ENCODE measurements around the gene CNGB1.
"Not testable (repeated sequence)": the region's sequence is repeated elsewhere in the genome, so short reads cannot be mapped to it uniquely, and the experiment has no call there.

CNGB1 gene

DNA sequence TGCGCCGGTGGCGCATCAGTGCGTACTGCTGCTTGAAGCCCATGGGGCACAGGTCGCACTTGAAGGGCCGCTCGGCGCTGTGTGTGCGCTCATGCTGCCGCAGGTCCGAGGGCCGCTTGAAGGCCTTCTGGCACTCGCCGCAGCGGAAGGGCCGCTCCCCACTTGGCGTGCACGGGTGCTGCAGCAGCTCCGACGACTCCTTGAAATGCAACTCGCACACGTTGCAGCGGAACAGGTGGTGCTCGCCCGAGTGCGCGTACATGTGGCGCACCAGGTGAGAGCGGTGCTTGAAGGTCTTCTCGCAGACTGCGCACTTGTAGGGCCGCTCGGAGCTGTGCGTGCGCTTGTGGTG lies 26.2 kb upstream of the CNGB1 start:
- no peak for DNase-seq (ENCODE audit: low read depth)

DNA sequence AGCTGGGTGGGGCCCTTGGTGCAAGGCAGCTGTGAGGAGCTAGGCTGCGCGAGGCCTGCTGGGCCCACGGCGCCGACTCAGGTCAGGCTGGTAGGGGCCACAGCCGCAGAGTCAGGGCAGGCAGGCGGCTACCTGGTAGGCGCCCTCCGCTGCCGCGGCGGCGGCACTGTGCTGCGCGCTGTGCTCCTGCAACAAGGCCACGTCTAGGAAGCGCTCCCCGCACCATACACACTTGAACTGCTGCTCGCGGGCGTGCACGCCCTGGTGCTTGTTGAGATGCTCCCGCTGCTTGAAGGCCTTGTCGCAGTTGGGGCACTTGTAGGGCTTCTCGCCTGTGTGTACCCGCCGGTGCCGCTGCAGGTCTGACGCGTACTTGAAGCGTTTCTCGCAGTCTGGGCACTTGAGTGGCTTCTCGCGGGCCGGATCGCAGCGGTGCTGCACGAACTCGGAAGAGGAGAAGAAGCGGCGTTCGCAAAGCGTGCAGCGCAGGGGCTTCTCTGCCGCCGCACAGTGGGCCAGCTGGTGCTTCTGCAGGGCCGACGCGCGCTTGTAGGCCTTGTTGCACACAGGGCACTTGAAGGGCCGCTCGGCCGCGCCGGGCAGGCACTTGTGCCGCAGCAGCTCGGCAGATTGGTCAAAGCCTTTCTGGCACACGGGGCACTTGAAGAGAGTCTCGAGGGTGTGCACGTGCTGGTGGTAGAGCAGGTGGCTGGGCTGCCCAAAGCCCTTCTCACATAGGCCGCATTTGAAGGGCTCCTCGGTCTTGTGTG lies 25.7 kb upstream of the CNGB1 start:
- no peak for DNase-seq (ENCODE audit: low read depth)

DNA sequence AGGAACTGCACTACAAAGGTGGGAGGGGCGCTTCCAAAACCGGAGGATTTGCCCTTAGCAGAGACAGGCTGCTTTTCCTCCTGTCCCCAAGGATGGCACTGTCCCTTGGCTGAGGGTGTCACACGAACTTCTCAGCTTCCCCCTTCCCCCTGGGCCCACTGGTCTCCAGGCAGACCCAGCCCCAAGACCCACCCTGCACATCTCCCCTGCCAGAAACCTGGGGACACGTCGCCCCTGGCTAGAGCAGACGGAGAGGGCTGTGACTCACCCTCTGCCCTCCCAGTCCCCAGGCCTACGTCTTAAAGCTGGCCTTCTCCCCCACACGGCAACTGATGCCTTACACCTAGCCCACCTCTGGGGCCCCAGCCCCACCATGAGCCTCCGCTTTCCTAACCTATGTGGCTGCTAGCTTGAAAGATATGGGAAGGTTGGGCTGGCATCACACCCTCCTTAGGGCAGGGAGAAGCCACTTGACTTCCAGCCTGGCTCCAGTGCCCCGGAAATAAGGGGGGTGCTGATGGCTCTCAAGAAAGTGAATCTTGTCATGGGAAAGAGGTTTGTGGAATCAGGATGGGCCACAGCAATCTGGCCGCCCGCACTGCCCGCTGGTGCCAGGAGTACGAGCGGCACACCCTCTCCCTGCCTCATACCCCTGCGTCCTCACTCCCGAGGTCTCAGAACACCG lies 24.9 kb upstream of the CNGB1 start:
- DNase-seq (ENCODE audit: low read depth): no peak

DNA sequence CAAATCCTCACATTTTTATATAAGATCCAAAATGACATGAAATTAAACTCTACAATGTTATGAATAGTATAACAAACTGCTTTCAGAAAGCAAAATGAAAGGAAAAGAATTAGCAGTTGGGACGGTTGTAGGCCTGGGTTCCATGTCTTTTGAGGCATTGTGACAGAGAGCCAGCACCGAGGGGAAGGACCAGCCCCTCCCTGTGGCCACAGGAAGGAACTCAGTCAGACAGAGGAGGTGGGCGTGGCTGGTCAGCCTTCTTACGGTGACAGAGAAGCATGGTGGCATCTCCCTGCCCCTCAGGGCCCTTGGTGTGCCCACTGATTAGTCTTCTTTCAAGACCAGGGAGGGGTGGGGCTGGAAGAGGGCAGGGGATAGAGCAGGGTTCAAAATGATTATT lies 23.9 kb upstream of the CNGB1 start:
- no peak for DNase-seq (ENCODE audit: low read depth)

DNA sequence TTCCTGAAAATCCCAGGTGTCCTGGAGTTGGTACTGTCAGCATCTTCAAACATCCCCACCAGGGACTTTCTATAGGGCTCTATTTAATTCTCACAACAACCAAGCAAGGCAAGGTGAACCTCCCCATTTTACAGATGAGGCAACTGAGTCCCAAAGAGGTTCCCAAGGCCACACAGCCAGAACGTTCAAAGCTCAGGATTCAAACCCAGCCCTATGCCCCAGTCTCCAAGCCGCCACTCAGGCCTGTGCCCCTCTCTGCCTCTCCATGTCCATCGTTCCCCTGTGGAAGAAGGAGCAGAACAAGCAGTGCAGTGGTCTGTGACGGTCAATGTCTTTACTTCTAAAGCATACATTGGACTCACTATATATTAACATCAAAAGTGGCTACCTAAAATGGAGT lies 23.4 kb upstream of the CNGB1 start:
- no peak for DNase-seq (ENCODE audit: low read depth)

DNA sequence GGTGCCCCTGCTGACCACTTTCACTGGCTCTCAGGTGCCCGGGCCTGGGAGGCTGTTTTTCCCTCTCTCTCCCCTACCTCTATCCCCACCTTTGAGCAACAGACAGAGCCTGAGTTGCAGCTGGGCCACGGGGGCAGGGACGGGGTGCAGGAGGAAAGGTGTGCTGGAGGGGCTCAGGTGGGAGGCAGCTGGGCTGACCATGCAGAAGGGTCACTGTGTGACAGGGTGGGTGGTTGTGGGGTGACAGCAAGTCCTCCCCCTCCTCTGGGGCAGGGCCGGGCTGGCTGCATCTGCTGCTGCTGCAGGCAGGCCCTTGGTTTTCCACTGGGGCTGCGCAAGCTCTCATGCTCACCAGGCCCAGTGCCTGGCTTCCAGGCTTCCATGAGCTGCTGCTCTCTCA lies 23.0 kb upstream of the CNGB1 start:
- no peak for DNase-seq (ENCODE audit: low read depth)

DNA sequence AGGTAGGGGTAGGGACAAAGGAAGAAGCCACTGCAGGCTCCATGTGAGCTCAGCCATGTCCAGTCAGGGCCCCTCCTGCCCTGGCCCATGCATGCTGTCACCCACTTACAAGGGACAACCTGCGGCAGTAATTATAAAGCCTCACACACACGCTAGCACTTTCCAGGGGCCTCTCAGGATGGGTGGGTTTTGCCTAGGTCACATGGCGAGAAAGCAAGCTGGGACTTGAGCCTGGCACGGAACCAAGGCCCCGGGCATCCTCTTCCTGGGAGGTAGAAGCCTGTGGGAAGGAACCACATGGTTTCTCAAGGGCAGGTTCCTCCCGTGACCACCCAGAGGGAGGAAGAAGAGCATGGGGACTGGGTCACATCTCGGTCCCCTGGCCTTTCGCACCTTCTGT lies 22.5 kb upstream of the CNGB1 start:
- no peak for DNase-seq (ENCODE audit: low read depth)

DNA sequence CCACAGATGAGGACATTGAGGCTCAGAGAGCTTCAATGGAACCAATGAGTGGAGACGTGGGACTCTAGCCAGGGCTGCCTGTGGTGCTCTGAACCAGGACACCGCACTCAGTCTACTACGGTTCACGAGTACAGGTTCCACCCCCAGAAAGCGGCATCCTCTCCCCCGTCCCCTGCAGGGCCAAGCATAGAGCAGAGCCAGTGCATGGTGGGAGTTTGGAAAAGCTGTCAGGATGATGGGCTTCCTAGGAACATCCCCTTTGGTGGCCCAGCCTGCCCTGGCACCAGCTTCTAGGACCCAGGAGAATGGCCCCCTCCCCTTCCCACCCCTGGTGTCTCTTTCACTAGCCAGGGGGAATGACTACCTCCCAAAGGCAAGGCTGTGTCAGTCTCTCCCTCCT lies 21.2 kb upstream of the CNGB1 start:
- DNase-seq (ENCODE audit: low read depth): no peak

DNA sequence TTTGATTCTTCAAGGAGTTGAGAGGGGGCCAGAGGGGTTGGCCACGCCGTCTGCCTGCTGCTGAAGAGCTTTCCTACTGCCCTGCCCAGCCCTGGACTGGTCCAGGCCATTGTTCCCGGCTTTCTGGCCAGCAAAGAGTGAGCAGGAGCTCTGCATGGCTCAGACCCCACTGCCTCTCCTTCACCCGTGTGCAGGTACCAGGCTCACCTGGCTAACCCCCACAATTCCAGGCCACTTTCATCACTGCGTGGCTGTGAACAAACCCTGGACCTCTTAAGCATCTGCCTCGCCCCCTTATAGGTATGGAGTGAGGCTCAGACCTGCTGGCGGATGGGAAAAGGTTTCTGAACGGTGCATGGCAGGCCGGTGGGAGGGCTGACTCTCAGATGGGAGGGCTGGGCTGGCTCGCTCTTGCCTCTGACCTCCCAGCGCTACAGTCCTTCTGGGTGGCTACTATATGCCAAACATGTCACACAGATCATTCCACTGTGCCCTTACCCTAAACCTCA lies 20.7 kb upstream of the CNGB1 start:
- no peak for DNase-seq (ENCODE audit: low read depth)

DNA sequence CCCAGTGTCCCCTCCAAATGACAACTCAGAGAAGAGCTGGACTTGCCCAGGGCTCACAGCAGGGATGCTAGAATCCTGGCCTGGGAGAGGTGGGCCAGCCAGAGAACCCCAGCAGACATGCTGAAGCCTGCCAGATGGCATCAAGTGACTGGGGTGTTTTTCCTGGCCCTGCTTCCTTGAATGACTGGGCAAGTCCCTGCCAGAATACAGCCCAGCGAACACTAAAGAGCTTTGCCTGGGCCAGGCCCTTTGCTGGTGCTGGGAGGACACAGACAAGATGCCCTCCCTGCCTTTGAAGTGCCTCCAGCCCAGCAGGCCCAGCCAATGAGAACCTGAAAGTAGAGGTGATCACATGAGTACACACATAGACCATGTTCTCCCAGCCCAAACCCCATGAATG lies 18.0 kb upstream of the CNGB1 start:
- no peak for DNase-seq (ENCODE audit: low read depth)

DNA sequence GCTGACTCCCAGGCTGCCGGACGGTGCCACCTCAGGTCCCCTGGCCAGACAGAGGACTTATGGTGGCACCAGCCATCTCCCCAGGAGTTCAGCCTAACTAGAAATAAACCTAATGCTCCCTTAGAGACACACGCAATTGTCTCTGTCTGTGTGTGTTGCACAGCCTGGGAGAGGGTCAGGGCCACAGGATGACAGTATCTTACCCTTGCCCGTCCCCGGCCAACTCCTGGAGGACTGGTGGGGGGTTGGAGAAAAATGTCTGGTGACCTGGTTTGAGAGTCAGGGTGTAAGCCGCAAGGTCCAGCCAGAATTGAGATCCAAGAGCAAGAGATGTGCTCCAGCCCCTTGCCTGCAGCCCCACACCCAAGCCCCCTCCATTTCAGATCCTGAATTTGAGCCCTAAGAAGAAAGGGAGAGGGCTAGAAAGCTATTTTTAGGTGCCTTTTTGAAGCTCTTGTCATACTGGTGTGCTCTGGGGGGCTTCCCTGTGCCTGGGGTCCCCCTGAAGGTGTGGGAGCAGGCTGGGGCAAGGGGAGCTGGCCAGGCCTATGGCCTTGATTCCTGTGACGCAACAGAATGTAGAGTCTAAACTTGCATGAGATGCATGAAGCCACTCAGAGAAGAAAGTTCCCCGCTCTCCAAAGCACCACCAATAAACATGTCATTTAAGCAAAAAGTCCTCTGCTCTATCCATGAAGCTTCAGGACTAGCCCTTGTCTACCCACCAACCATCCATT lies 16.7 kb upstream of the CNGB1 start:
- DNase-seq (ENCODE audit: low read depth): no peak

DNA sequence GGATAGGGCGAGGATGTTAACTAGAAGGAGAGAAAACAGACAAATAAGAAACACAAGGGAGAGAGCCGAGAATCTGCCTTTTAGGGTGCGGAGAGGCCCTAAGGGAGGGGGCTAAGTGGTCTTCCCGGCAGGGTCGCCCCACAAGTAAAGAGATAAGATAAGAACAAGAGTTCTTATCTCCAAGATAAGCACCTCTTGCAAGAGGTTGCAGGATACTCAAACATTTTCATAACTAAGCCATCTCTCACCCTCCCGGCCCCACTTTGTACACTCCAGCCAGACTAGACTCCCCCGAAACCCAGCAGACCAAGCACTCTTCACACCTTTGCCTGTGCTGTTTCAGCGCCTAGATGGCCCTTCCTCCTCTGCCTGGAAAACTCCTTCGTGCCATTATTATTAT lies 15.3 kb upstream of the CNGB1 start:
- DNase-seq (ENCODE audit: low read depth): no peak

DNA sequence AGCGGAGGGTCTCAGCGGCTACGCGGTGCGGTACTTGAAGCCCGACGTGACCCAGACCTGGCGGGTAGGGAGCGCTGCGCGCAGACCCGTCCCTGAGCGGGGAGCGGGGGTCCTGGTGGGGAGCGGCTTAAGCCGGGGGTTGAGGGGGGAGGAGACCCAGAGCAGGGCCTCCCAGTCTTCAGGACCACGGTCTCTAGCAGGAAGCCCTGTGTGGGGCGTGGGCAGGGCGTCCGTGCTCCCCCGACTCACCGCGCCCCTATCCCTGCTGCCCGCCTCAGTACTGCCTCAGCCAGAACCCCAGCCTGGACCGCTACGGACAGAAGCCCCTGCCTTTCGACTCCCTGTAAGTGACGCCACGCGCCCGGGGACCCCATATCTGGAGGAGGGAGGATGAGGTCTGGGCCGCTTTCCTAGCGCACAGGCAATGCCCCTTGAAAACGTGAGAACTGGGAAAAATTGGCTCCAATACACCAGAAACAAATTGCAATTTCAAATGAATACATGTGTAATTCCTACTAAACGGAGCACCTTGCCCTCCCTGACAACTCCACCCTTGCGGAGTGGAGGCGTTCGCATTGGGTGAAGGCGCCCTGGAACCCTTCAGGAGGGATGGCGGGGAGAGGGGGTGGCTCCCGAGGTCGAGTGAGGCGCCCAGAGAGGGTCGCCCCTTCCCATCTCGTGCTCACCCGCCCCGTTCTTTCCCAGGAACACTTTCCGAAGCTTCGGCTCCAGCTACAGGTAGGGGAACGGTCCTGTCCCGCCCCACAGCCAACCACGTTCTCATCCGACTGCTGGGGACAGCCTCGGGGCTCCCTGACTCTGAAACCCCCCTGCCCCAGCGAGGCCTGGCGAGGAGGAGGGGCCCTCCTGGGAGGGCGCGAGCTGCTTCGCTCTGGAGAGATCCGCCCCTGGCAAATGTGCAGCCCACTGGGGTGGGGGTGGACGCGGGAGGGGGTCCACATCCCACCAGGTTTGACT lies 14.6 kb upstream of the CNGB1 start:
- DNase-seq (ENCODE audit: low read depth): no peak

DNA sequence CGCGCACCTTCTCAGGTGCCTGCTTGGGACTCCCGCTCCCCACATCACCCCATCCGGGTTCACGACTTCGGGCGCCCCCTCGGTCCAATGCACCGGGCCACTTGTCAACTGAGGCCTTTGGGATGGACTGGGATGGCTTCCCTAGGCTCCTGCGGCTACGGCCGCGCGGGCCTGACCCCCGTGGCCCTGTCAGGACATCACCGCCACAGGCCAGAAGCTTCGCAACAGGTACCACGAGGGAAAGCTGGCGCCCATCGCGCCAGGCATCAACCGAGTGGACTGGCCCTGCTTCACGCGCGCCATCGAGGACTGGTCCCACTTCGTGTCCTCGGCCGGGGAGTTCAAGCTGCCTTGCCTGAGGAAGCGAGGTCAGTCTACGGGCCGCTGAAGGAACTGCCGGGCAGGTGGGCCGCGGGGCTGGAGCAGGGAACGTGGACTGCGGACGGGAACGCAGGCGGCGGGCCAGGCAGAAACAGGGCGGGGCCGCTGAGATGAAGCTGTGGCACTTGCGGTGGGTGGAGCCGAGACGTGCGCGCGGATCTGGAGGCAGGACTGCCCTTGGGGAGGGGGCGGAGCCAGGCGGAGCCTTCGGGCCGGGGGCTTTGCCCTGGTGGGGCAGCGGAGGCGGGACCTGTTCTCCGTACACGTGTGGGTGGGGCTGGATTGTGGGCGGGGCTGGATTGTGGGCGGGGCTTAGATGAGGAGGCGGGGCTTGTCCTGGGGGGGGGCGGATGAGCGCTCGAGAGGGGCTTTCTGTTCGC lies 13.7 kb upstream of the CNGB1 start:
- DNase-seq (ENCODE audit: low read depth): peak; percentile 75

DNA sequence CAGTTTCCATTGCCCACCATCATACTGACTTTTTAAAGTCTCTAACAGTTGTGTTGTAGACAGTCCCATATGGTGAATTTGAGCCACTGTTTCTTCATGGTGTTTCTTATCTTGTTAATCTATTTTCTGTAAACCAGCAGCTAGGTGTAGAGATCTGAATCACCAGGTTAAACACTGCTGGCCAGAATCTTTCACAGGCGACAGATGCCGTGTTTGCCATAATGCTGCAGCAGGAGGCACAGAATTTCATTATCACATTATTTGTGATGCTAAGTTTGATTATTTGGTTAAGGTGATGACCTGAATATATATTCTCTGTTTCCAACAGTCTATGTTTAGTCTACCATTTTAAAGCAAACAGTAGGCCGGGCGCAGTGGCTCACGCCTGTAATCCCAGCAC lies 11.5 kb upstream of the CNGB1 start:
- DNase-seq (ENCODE audit: low read depth): no peak

DNA sequence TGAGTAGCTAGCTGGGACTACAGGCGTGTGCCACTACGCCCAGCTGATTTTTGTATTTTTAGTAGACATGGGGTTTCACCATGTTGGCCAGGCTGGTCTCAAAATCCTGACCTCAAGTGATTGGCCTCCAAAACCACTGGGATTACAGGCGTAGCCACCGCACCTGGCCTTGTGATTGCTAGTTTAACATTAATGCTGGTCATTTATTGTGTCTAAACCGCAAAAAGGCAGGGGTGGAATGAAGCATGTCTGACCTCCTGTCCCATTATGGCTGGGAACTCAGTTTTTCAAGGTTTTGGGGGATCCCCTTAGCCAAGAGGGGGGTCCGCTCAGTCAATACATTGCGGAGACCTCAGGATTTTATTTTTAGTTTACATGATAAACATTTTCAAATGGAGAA lies 10.7 kb upstream of the CNGB1 start:
- DNase-seq (ENCODE audit: low read depth): no peak

DNA sequence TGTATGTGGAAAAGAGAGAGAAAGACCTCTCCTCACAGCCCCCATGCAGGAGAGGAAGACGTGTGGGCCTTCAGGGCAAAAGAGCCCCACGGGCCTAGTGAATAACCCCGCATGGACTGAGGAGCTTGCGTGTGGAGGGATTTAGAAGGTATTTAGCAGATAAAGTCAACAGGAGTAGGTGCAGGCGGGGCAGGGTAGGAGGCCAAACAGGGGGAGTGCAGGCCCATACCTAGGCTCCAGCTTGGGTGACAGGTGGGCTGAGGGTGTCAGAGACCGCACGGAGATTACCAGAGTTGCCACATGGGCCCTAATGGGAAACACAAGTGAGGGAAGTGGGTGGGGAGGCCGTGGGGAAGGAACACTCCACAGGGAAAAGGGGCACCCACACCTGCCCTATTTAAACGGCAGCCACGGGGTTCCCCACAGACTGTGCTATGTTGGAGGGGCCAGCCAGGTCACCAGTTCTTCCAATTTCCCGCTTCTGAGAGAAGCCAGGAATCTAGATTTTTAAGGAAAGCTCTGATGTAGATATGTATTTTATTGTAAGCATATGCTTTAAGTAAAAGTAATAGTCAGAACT lies 8.2 kb upstream of the CNGB1 start:
- no peak for DNase-seq (ENCODE audit: low read depth)

DNA sequence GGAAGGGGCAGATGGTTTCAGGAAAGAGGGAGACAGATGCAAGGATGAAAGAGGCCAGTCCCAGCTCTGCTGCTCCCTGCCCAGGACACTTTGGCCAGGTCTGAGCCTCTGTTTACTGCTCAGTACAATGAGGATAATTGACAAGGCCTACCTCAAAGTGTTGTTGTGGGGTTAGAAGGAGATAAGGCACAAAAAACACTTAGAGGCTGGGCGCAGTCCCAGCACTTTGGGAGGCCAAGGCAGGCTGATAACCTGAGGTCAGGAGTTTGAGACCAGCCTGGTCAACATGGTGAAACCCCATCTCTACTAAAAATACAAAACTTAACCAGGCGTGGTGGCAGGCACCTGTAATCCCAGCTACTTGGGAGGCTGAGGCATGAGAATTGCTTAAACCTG lies 7.1 kb upstream of the CNGB1 start:
- DNase-seq (ENCODE audit: low read depth): not testable (repeated sequence)

DNA sequence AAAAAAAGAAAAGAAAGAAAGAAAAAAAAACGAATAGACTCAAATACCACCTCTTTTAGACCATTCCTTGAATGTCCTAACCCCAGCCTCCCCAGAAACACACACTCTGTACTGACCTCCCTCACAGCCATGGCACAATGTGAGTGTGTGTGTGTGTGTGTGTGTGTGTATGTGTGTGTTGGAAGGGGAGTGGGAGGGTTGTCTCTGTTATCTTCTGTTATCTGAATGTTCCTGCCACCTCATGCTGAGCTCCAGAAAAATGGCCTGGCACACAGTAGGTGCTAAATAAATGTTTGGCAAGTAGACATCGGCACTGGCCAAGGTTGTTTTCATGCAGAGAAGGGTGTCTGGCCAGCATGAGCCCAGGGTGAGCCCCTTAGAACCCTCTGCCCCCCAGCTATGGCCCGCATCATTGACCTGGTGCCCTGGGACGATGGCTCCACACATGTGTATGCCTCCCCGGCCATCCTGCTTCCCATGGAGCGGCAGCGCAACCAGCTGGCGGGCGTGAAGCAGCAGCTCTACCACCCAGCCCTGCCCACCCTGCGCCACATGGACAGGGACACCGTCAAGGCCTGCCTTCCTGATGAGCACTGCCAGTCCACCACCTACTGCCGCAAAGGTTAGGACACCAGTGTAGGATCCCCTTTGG lies 6.6 kb upstream of the CNGB1 start:
- DNase-seq (ENCODE audit: low read depth): no peak

DNA sequence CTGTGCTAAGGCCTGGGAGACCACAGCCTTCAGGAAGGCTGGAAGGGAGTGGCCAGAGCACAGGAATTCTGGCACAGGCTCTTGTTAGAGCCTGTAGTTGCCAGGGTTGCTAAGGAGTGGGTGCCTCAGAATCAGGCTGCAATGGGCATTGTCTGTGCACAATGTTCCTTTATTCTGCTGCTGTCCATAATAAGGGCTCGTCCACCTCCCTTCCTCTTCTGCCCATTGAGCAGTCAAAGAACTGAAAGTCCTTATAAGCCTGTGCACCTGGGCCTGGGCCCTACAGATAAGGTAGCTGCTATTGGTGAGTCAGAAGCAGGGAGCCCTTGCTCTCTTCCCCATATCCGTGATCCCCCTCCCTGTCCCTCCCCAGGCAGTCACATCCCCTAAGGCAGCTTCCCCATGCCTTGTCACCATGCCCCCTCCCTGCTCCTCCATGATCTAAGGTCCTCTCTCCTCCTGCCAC lies 5.4 kb upstream of the CNGB1 start:
- no peak for DNase-seq (ENCODE audit: low read depth)
